ENCODE measurements around the gene EPSTI1.
"Not testable (repeated sequence)": the region's sequence is repeated elsewhere in the genome, so short reads cannot be mapped to it uniquely, and the experiment has no call there.

EPSTI1 gene

DNA sequence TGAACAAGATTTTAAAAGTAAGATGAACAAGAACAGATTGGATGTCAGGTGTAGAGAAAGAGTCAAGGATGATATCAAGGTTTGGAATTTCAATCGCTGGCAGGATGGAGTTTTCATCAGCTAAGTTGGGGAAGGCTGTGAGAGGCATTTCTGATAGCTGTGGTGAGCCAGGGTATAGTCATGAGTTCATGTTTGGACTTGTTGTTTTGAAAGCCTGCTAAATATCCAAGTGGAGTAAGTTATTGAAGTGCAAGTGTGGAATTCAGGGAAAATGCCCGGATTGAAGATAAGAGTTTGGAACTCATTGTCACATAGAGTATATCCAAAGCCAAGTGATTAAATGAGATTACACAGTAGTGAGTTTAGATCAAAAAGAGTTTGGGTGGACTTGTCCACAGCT is 11.0 kb upstream of the EPSTI1 start:
- no peaks in the 10 kb centered on the region for H3K9me3 ChIP-seq (ENCODE audit: insufficient read depth, low read depth, low read length)
- H3K27ac ChIP-seq (ENCODE audit: low read length), result no peak overlapping the region
- H3K4me3 ChIP-seq (ENCODE audit: low read length), result no peak overlapping the region
- H3K4me1 ChIP-seq (ENCODE audit: insufficient read depth, low read length), result peaks cover 13% of the 10 kb centered on the region
- no peaks in the 10 kb centered on the region for H3K27me3 ChIP-seq (ENCODE audit: insufficient read depth, low read length)
- no peaks in the 10 kb centered on the region for H3K36me3 ChIP-seq (ENCODE audit: insufficient read depth, low read depth, low read length)
- H3K9ac ChIP-seq (ENCODE audit: low read depth, low read length), result no peak overlapping the region

GRCh38 chr13:43002021-43002420 is 10.0 kb upstream of the EPSTI1 start:
- Histone ChIP-seq H3K27me3 (ENCODE audit: insufficient read depth, low read length) (no peaks in the 10 kb centered on the region), H3K9ac (ENCODE audit: low read depth, low read length) (no peak overlapping the region), H3K36me3 (ENCODE audit: insufficient read depth, low read depth, low read length) (no peaks in the 10 kb centered on the region), H3K4me3 (ENCODE audit: low read length) (no peak overlapping the region), H3K27ac (ENCODE audit: low read length) (no peak overlapping the region), H3K4me1 (ENCODE audit: insufficient read depth, low read length) (peaks cover 10% of the 10 kb centered on the region), H3K9me3 (ENCODE audit: insufficient read depth, low read depth, low read length) (no peaks in the 10 kb centered on the region)

- Histone ChIP-seq H3K27me3 (ENCODE audit: insufficient read depth, low read length) (no peaks in the 10 kb centered on the region), H3K4me3 (ENCODE audit: low read length) (no peak overlapping the region), H3K4me1 (ENCODE audit: insufficient read depth, low read length) (peaks cover 7% of the 10 kb centered on the region), H3K9me3 (ENCODE audit: insufficient read depth, low read depth, low read length) (no peaks in the 10 kb centered on the region), H3K27ac (ENCODE audit: low read length) (no peak overlapping the region), H3K36me3 (ENCODE audit: insufficient read depth, low read depth, low read length) (no peaks in the 10 kb centered on the region), H3K9ac (ENCODE audit: low read depth, low read length) (no peak overlapping the region)
These were observed 8.6 kb upstream of the EPSTI1 start for GRCh38 chr13:43000676-43001075.

GRCh38 chr13:42999491-42999890 is 7.5 kb upstream of the EPSTI1 start:
- no peaks in the 10 kb centered on the region for H3K4me1 ChIP-seq (ENCODE audit: insufficient read depth, low read length)
- H3K9ac ChIP-seq (ENCODE audit: low read depth, low read length), result no peak overlapping the region
- H3K27me3 ChIP-seq (ENCODE audit: insufficient read depth, low read length), result no peaks in the 10 kb centered on the region
- H3K27ac ChIP-seq (ENCODE audit: low read length), result no peak overlapping the region
- no peak overlapping the region for H3K4me3 ChIP-seq (ENCODE audit: low read length)
- H3K36me3 ChIP-seq (ENCODE audit: insufficient read depth, low read depth, low read length), result no peaks in the 10 kb centered on the region
- H3K9me3 ChIP-seq (ENCODE audit: insufficient read depth, low read depth, low read length), result no peaks in the 10 kb centered on the region

DNA sequence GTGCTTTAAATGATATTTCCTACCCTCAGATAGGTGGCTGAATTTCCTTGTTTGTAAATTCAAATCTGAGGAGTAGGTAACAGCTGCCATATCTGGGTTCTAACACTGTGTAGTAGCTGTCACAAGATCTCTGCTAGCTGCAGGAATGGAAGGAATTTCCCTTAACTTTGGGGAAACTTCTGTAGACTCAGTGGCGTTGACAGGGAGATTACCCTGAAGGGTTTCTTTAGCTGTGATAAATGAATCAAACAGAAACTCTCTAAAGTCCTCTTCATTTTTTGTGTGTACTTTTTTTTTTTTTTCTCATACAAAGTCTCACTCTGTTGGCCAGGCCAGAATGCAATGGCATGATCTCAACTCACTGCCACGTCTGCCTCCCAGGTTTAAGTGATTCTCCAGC is 5.3 kb upstream of the EPSTI1 start:
- Histone ChIP-seq H3K36me3 (ENCODE audit: insufficient read depth, low read depth, low read length) (no peaks in the 10 kb centered on the region), H3K9me3 (ENCODE audit: insufficient read depth, low read depth, low read length) (no peaks in the 10 kb centered on the region), H3K4me1 (ENCODE audit: insufficient read depth, low read length) (peaks cover 4% of the 10 kb centered on the region), H3K9ac (ENCODE audit: low read depth, low read length) (no peak overlapping the region), H3K27me3 (ENCODE audit: insufficient read depth, low read length) (peaks cover 16% of the 10 kb centered on the region), H3K4me3 (ENCODE audit: low read length) (no peak overlapping the region), H3K27ac (ENCODE audit: low read length) (no peak overlapping the region)

DNA sequence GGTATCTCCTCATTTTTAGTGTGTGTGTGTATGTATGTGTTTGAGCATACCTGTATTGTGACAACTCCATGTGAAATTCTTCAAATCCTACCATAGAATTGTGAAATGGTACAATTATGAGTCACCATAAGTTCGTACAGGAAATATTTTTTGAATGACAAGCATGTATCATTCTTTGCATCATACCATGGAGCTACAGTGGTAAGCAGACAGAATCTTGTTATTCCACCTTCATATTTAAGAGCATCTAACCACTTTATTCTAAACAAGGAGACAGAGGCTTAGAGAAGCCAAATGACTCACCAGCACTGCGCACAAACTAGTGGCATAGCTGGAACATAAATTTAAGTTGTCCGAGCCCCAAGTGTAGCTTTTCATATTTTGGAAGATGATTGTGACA is 4.5 kb upstream of the EPSTI1 start:
- Histone ChIP-seq H3K4me1 (ENCODE audit: insufficient read depth, low read length) (peaks cover 5% of the 10 kb centered on the region), H3K4me3 (ENCODE audit: low read length) (no peak overlapping the region), H3K27me3 (ENCODE audit: insufficient read depth, low read length) (peaks cover 23% of the 10 kb centered on the region), H3K27ac (ENCODE audit: low read length) (no peak overlapping the region), H3K36me3 (ENCODE audit: insufficient read depth, low read depth, low read length) (no peaks in the 10 kb centered on the region), H3K9ac (ENCODE audit: low read depth, low read length) (no peak overlapping the region), H3K9me3 (ENCODE audit: insufficient read depth, low read depth, low read length) (no peaks in the 10 kb centered on the region)

GRCh38 chr13:42994878-42995277 is 2.8 kb upstream of the EPSTI1 start:
- Histone ChIP-seq H3K4me3 (ENCODE audit: low read length) (no peak overlapping the region), H3K36me3 (ENCODE audit: insufficient read depth, low read depth, low read length) (no peaks in the 10 kb centered on the region), H3K9ac (ENCODE audit: low read depth, low read length) (no peak overlapping the region), H3K27ac (ENCODE audit: low read length) (no peak overlapping the region), H3K9me3 (ENCODE audit: insufficient read depth, low read depth, low read length) (no peaks in the 10 kb centered on the region), H3K27me3 (ENCODE audit: insufficient read depth, low read length) (peaks cover 39% of the 10 kb centered on the region), H3K4me1 (ENCODE audit: insufficient read depth, low read length) (peaks cover 5% of the 10 kb centered on the region)

- H3K4me1 ChIP-seq (ENCODE audit: insufficient read depth, low read length), result peaks cover 5% of the 10 kb centered on the region
- no peaks in the 10 kb centered on the region for H3K36me3 ChIP-seq (ENCODE audit: insufficient read depth, low read depth, low read length)
- H3K27ac ChIP-seq (ENCODE audit: low read length), result no peak overlapping the region
- H3K27me3 ChIP-seq (ENCODE audit: insufficient read depth, low read length), result peaks cover 39% of the 10 kb centered on the region
- H3K9ac ChIP-seq (ENCODE audit: low read depth, low read length), result peak overlapping the region; percentile 56; the same call in 1 of the 2 replicates
- H3K4me3 ChIP-seq (ENCODE audit: low read length), result peak overlapping the region; percentile 76; the same call in 1 of the 2 replicates
- no peaks in the 10 kb centered on the region for H3K9me3 ChIP-seq (ENCODE audit: insufficient read depth, low read depth, low read length)
These were observed 702 bp upstream of the EPSTI1 start for GRCh38 chr13:42992764-42993122.

GRCh38 chr13:42991233-42991897 is 676 bp downstream of the EPSTI1 start:
- H3K4me1 ChIP-seq (ENCODE audit: insufficient read depth, low read length); H3K27ac ChIP-seq (ENCODE audit: low read length); H3K9me3 ChIP-seq (ENCODE audit: insufficient read depth, low read depth, low read length); H3K36me3 ChIP-seq (ENCODE audit: insufficient read depth, low read depth, low read length): not testable (repeated sequence)
- peak overlapping the region; percentile 56; the same call in 1 of the 2 replicates for H3K9ac ChIP-seq (ENCODE audit: low read depth, low read length)
- H3K27me3 ChIP-seq (ENCODE audit: insufficient read depth, low read length), result peaks cover 39% of the 10 kb centered on the region
- peak overlapping the region; percentile 76 for H3K4me3 ChIP-seq (ENCODE audit: low read length)

DNA sequence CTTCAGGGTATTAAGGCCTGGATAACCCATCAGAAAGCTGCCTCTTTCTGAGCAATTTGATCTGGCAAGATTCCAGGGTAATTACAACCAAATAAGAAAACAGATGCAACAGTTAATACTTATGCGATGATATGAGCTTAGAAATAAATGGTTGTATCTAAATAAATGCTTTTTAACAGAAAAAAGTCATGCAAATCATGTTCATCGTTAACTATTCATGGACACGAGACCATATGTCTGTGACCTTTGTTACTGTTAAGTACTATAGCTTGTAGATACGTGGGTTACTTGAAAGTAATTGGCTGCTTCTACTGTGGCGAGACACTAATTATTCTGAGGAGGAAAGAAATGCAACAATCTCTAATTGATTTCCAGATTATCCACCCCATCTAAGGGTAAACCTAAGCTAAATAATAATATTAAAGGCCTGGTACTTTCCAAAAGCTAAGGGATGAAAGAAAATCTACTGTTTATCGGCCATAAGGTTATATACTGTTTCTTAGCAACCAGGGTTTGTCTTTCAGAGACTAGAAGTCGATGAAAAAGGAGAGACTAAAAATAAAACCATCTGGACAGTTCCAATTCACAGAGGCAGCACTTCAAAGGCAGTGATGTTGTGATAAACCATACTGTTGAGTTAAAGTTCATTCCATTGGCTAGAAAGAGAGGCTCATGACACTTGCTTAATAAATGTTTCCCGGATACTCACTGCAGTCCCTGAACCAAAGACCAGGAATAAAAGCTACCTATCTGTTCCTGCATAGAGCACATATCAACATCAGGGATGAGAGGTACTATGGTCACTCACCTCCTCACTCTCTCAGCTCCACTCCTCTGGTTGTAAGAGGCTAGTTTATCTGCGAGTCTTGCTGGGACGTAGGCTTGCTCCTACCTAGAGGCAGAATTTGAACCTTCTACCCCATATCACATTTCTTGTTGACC is 1.5 kb downstream of the EPSTI1 start:
- Histone ChIP-seq H3K36me3 (ENCODE audit: insufficient read depth, low read depth, low read length) (no peaks in the 10 kb centered on the region), H3K9ac (ENCODE audit: low read depth, low read length) (no peak overlapping the region), H3K9me3 (ENCODE audit: insufficient read depth, low read depth, low read length) (no peaks in the 10 kb centered on the region), H3K4me1 (ENCODE audit: insufficient read depth, low read length) (peaks cover 5% of the 10 kb centered on the region), H3K4me3 (ENCODE audit: low read length) (no peak overlapping the region; the same call in 1 of the 2 replicates), H3K27ac (ENCODE audit: low read length) (no peak overlapping the region), H3K27me3 (ENCODE audit: insufficient read depth, low read length) (peaks cover 39% of the 10 kb centered on the region)

GRCh38 chr13:42986176-42986574 is 5.9 kb downstream of the EPSTI1 start:
- H3K36me3 ChIP-seq (ENCODE audit: insufficient read depth, low read depth, low read length), result no peaks in the 10 kb centered on the region
- peaks cover 16% of the 10 kb centered on the region for H3K4me1 ChIP-seq (ENCODE audit: insufficient read depth, low read length)
- no peak overlapping the region for H3K4me3 ChIP-seq (ENCODE audit: low read length)
- no peak overlapping the region for H3K9ac ChIP-seq (ENCODE audit: low read depth, low read length)
- peaks cover 11% of the 10 kb centered on the region for H3K27me3 ChIP-seq (ENCODE audit: insufficient read depth, low read length)
- no peak overlapping the region for H3K27ac ChIP-seq (ENCODE audit: low read length)
- H3K9me3 ChIP-seq (ENCODE audit: insufficient read depth, low read depth, low read length), result no peaks in the 10 kb centered on the region
